GM12874 (cell line): ENCODE results near the gene TMEM250.

ENCODE experiments used
- CTCF ChIP-seq: IDR thresholded peaks from 2 replicates; pipeline ENCODE4 v1.5.1; 2011; ENCODE audit warnings: low read depth, mild to moderate bottlenecking, control low read depth, low read length, moderate library complexity; ENCODE audit not compliant: insufficient read depth

Gene TMEM250

DNA sequence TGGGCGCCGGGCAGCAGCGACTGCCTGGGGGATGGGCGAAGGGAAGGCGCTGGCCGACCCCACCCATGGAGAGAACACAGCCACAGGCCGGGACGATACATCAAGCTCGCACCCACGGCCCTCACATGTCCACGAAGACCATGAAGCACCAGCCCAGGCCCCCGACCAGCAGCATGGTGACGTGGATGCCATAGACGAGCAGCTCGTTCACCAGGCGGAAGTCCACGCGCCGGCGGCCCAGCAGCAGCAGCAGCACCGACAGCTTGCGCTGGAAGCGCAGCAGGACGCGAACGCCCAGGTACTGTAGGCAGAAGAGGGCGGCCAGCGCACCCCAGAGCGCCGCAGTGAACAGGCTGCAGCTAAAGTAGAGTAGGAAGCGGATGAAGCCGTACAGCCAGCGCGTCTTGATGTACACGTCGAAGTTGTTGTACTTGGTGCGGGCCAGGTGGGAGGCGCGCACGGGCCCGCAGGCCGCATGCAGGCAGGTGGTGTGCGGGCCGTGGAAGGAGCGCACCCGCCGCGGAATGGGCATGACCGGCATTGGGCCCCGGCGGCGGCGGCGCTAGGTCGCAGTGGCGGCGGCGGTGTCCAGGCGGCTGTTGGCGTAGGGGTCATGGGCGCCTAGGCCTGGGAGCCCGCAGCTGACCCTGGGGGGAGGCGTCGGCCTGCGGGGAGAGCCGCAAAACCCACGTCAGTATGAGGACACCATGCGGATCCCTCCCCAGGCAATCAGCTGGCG, 2.1 kb downstream of the TMEM250 start:
- no peak for TF ChIP-seq CTCF

- TF ChIP-seq CTCF: no peak
Observed at GRCh38 chr9:136115641-136116359, 2.9 kb downstream of the TMEM250 start.

GRCh38 chr9:136115206-136115605, 3.5 kb downstream of the TMEM250 start:
- TF ChIP-seq CTCF: no peak

GRCh38 chr9:136114610-136115009, 4.1 kb downstream of the TMEM250 start:
- TF ChIP-seq CTCF: no peak

DNA sequence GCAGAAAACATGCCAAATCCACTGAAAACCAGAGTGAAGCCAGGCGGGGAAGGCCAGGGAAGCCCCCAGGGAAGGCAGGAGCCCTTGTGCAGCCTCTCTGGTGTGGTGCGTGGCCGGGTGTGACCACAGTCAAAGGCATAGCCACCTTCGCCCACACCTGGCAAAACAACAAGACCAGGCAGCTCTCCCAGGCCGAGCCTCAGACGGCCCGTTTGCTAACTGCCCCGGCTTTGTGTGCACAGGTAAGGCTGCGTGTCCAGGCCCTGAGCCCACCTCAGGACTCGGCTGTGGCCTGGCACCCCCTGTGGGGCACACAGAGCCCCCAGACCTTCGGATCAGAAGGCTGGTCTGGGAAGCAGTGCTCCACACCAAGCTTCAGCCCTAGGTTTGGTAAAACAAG, 6.1 kb downstream of the TMEM250 start:
- TF ChIP-seq CTCF: no peak

GRCh38 chr9:136111910-136112309, 6.8 kb downstream of the TMEM250 start:
- no peak for TF ChIP-seq CTCF

GRCh38 chr9:136111190-136111589, 7.5 kb downstream of the TMEM250 start:
- TF ChIP-seq CTCF: no peak
